Inflammatory macrophage treated with lipopolysaccharide for 4 hours (primary cell): ENCODE results near the gene RTL3.
"Not testable (repeated sequence)": the region's sequence is repeated elsewhere in the genome, so short reads cannot be mapped to it uniquely, and the experiment has no call there.

Experiments used
- DNase-seq: peaks from one replicate; pipeline ENCODE4 v3.0.0-alpha.2; 2020

The RTL3 gene, protein sequence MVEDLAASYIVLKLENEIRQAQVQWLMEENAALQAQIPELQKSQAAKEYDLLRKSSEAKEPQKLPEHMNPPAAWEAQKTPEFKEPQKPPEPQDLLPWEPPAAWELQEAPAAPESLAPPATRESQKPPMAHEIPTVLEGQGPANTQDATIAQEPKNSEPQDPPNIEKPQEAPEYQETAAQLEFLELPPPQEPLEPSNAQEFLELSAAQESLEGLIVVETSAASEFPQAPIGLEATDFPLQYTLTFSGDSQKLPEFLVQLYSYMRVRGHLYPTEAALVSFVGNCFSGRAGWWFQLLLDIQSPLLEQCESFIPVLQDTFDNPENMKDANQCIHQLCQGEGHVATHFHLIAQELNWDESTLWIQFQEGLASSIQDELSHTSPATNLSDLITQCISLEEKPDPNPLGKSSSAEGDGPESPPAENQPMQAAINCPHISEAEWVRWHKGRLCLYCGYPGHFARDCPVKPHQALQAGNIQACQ

DNA sequence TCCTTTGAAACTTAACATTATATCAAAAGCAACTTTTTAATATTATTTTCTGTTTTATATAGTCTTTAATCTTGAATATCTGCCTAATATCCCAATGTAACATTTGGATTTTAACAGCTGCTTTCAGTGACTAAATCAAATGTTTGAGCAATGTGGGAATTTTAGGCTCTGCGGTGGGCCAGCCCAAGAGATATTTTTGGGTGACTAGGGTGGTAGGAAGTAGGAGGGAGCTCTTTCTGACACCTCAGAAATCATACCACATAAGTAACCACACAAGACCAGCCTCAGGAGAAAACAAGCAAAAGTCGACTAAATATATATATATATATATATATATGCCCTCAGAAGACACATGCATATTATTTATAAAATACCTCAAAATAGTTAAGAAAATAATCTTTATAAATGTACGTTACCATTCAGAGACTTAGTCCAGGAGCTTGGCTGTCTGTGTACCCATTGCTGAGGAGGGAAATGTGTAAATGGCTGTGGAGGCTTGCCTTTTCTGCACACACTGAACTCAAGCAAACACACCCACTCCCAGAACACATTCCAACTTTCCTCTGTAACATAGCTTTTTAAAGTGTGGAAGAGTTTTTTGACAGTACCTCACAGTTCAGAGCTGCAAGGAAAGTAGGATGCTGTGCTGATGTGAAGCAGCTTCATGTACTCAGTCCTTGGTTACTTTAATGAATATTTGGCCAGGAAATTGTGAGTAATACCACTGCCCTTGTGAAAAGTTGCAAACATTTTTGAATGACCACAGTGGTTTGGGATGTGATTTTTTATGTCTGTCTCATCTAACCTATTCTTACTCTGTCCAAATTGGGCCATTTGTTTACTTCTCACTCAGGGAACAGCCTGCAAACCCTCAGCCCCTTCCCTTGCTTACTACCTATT is at the start of gene RTL3:
RTL3 (minus strand) TSS at position 484 of the 900 bp plus-strand sequence. CDS start 908 bp downstream, outside the sequence.
- DNase-seq = peak; percentile 61

DNA sequence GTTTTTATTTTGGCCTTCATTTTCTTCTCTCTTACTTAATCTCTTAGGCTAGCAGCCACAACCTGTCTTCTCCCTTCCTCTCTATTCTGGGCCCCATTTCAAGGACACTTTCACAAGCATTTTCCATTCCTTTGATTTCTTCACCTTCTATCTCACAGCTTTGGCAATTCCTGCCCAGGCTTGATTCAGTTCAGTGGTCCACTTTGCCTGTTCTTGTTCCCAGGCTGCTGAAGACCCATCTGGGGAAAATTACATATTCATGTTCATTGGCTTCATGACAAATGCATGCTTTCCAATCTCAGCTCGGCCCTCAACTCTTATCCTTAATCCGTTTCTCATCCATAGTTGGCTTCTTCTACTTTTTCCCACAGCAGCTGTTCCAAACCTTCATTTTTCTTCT is 49.7 kb upstream of the RTL3 start:
- no peak for DNase-seq

DNA sequence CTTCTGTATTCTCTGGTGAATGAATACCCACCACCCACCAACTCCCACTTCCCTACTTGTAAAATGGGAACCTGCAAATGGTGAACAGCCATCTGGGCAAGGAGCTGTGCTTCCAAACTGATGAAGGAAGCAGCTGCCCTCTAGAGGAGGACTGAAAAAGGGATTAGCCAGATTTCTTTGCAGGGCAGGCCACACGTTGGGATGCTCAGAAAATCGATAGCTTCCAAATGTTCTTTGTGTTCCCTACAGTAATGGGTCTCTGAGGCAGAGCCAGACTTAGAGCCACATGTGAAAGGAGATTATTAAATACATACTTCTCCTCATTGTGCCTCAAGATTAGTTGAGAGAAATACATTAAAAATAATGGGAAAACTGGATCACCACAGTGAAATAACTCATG is 49.1 kb upstream of the RTL3 start:
- DNase-seq = peak; percentile 53

DNA sequence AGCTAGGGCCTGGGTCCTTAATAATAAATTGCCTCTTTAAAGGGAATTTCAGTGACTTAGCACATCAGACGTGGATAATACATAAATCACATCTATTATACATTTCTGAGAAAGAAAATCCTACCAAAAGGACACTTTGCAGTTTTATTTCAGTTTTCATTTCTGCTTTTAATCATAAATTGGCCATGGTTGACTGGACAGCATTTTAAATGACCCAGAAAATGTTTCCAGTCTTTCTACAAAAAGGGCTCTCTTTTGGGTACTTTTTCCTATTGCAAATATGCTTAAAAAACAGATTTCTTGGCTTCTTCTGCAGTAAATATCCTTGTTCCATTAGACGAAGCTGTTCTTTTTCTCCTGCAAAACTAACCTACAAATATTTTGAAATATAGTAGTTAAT is 46.9 kb upstream of the RTL3 start:
- DNase-seq = no peak

DNA sequence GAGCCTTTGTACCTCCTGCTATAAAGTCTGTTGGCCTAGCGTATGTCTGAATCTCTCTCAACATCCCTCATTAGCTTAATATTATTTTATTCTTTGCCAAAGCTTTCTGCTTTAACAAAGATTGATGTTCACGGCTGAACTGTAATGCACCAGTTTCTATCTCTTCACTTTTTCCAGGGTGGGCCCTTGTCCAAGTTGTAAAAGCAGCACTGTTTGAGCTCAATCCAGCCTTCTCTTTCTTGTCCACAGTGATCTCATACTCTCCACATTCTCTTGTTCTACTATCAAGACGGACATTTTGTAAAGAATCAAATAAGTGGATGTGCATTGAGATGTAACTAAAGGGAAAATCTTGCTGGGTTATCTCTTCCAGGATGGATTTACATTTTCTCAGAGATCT is 34.4 kb upstream of the RTL3 start:
- DNase-seq = no peak

DNA sequence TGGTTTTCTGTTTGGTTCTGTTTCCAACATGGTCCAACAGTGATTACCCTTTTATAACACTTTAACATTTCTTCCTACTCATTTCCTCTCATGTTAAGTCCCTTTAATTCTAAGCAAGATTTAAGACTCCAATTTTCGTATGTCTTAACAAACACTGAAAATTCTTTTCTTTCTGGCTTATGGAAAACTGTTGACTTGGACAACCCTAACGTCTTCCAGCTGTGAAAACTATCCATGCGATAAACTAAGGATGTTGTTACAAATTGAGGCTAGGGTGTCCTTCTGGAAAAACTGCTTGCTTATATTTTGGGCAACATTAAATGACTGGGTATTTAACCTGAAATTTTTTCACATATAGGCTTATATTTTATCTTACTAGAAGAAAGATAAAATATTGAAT is 33.9 kb upstream of the RTL3 start:
- DNase-seq = no peak

DNA sequence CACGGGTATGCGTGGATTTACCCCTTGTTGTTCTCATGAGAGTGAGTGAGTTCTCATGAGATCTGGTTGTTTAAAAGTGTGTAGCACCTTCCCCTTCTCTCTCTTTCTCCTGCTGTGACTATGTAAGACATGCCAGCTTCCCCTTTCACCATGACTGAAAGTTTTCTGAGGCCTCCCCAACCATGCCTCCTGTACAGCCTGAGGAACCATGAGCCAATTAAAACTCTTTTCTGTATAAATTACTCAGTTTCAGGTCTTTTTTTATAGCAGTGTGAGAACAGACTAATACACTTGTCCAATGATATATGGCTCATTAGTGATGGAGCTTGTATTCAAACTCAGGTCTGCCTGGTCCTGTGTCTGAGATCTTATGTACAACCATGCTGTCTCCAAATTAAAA is 28.5 kb upstream of the RTL3 start:
- no peak for DNase-seq

DNA sequence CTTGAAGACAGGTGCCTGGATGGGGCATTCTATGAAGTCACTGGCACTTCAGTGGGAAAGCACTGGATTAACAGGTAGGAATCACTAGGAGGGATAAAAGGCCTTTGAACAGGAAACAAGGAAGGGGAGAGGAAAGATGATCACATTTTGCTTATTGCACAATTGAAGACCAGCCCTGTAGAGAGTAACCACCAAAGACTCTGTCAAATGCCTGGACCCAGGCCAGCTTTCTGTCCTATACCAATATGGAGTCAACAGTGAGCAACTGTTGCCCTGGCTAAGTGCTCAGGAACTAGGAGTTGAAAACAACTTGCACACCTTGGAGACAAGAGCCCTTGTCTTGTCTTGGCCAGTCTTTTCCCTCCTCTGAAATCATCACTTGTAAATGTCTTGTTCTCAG is 14.1 kb upstream of the RTL3 start:
- no peak for DNase-seq

DNA sequence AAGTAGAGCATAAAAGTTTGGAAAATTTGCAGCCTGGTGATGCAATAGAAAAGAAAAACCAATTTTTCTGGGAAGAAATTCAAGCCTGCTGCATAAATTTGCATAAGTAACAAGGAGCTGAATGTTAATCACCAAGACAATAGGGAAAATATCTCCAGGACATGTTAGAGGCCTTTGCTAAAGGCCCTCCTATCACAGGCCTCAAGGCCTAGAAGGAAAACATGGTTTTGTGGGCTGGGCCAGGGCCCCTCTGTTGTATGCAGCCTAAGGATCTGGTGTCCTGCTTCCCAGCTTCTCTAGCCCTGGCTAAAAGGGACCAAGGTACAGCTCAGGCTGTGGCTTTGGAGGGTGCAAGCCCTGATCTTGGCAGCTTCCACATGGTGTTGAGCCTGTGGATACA is 6.2 kb upstream of the RTL3 start:
- peak; percentile 2 for DNase-seq

DNA sequence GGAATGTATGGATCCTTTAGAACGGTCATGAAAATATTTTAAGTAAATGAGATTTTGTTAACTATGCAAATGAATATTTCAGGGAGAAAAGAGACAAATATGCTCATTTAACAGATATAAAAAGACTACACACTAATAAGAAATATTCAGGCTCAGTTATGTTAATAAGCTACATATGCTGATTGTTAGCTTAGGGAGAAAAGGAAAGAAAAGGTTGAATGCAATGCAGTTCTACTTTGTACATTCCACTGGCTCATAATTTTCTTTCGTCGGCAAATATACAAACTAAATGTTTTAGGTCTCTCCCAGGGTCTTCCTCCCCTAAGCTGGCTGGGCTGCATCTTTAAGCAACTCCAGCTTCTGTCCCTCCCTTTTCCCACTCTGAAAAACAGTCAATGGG is 2.7 kb upstream of the RTL3 start:
- DNase-seq = no peak

DNA sequence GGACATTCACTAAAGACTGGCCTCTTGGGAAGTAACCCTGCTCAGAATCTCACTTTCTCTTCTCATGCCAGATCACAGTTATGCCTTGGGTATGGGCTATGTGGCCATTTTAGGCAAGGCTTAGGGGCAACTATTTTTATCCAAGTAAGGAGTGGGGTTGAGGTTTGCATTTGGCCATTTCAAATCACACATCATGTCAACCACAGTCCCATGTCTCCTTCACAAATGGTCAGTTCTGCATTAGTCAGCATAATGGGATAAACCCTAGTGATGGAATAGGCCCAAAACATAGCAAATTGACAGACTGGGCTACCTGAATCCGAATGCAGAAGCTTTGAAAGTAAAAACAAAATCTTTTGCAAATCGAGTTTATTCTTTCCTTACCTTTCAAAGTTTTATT is 827 bp upstream of the RTL3 start:
- DNase-seq = no peak

DNA sequence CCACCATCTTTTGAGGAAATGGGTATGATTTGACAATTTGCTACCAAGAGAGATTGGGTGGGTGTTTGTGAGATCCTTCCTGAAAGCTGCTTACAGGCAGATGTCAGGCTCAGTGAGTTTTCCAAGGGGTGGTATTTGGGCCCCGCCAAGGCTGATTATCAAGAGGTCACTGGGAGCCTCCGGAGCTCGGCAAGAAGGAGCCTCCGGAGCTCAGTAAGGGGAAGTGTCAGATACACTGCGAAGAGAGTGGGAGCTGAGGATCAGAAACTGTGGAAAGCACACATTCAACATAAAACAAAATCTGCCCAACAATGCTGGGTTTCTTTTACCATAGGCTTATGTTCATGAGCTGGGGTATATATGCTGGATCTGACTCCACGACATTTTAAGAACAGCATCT is 714 bp downstream of the RTL3 start:
- DNase-seq = peak; percentile 35

DNA sequence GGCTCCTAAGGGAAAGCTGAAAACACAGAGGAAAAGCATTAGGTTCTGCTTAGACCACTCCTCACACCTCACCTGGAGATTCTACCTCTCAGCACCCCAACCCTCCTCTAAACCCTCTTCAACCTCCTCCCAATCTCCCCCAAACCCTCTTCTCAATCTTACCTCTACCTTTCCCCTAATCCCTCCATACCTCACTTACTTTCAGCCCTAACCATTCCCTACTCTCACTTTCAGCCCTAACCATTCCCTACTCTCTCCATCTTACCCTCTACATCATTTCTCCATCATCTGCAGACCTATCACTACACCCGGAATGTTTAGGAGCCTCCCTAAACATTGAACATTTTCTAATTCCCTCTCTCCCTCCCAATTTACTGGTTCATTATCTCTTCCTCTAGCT is 3.5 kb downstream of the RTL3 start:
- DNase-seq = no peak

DNA sequence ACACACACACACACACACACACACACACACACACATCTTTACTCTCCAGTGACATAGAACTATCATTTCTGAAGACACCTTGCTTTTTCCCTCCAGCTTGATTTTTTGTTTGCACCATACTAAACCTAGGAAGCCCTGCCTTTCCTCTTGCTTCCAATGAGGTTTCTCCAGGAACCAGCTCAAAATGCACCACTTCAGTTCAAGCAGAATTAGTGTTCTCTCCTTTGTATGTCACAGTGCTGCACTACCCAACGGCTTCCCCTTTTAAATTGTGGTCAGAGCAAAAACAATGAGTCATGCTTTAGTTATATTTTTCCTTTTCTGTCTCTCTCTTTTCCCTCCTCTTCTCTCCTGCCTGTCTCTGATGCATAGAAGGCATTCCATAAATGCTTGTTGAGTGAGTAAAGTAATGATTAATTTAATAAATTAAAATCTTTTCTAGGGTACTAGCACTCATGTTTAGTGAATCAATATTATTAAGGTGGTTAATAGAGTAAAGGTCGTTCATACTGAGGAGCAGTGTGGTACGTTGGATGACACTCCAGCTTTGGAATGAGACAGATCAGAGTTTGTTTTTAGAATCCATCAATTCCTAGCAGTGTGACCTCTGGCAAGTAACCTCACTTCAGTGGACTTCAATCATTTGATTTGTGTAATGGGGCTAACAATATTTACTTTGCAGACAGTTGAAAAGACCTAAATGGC is 5.9 kb downstream of the RTL3 start:
- DNase-seq = peak; percentile 55

DNA sequence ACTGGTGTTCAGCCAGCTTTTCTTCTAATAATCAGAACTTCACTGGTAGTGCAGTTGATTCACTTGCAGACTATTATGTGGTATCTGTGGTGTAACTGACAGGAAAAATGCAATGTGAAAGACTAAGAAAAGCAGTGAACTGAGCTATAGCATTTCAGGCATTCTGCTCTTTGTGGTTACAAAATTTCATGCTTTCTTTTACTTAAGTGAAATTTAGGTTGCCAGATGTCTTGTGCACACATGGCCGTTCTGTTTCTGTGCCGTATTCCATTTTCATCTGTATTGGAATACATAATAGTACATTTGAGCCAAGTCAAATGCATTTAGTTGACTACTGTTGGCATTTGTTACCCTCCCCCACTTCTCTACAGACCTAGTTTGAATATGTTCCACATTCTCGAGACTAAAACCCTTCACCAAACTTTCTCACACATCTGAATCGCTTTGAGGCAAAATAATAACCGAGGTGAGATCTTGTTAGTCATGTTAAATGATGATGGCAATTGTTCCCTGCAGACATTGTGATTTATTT is 8.2 kb downstream of the RTL3 start:
- DNase-seq = no peak

DNA sequence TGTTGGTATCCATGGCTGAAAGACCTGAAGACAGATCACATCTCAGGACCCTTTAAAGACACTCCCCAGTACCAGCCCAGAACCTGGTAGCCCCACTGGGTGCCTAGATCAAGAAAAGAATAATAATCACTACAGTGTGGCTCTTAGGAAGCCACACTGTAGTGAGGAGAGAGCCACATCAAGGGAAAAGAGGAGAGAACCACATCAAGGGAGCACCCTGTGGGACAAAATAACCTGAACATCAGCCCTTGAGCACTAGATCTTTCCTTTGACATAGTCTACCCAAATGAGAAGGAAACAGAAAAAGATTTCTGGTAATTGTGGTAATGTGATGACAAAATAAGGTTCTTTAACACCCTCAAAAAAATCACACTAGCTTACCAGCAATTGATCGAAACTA is 15.3 kb downstream of the RTL3 start:
- DNase-seq = no peak

DNA sequence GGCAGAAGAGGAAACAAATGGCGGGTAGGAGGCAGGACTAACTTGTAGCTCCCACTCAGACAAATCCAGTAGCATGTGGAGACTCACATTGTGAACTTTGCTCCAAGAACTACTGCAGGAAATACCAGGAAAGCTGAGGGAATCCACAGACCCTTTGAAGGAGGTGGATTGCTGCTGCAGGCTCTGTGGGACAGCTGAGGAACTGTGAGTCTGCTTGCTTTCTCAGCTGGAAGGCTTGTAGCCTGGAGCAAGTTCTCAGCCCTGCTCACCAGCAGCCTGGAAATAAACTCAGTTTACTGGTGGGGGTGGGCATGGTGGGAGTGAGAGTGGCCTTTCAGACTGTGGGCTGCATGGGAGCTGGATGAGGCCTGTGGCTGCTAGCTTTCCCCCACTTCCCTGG is 16.0 kb downstream of the RTL3 start:
- DNase-seq = no peak

DNA sequence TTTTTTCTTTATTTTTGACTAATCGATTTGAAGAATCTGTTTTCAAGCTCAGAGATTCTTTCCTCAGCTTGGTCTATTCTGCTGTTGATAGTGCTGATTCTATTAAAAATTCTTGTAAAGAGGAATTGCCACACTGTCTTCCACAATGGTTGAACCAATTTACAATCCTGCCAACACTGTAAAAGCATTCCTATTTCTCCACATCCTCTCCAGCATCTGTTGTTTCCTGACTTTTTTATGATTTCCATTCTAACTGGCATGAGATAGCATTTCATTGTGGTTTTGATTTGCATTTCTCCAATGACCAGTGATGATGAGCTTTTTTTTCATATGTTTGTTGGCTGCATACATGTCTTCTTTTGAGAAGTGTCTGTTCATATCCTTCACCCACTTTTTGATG is 23.0 kb downstream of the RTL3 start:
- DNase-seq = not testable (repeated sequence)

DNA sequence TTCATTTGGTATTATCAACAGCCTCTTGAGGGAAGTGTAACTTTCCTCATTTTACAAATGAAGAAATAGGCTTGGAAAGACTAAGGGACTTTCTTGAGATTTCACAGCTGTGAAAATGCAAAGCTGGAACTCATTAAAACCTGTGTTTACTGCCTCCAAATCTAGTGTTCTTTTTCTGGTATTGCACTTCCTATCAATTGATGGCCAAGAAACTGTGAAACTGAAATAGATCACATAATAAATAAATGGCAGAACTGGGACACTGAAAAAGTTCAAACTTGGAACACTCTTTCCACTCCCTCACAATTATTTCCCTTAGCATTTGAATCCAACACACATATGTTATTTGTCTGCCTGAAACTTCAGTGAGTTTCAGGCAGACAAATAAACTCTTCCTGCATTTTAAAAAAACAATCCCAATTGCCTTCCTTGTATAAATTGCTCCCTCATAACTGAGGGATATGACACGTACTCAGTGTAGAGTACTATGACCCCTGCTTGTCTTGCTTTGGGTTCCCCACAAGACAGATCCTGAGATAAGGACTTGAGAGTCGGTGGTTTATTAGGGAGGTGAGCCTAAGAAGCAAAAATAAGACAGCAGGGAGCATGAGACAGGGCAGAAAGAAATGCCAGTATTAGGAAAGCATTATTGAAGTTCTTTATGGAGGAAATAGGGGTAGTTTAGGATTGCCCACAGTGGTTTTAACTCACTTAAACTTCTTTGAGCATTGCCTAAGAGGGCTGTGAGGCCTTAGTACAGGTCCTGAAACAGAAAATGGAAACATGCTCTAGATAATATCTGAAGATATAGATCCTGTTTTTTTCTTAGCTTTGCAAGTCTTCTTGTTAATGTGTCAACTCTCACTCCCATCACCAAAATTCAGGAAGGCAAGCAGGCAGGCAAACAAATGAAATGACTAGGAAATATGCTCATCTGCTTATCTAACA is 33.9 kb downstream of the RTL3 start:
- peak; percentile 27 for DNase-seq

DNA sequence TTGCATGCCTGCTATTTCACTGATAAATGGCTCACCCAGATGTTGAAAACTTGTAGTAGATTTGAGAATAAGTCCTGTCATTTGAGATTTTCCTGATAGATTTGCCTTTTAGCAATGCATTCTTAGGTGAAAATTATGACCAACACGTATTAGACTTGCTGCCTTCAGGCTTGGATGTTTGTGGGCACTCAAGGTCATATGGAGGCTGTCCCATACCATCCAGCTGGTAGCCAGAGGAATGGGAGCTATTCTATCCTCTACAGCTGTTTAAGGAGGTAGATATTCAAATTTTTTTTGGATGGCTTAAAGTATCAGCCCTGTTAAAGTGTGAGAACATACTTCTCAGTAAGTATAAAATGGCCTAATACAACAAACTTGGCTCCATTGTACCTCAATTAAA is 34.7 kb downstream of the RTL3 start:
- DNase-seq = no peak

DNA sequence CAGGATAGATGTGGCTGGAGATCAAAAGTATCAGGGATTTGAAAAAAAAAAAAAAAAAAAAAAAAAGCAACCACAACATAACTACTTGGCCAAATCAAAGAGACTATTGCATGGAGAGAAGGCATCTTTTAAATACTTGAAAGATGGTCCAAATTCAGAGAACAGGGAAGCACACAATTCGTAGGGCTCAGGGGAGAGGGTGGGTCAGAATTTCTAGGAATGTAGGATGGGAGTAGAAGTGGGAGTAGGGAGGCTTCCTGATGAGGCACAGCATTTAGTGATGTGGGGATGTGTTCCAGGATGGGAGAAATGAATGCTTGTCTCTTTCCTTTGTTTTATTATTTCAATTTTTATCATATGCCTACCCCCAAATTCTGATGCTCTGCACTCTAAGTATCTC is 36.3 kb downstream of the RTL3 start:
- DNase-seq = no peak

DNA sequence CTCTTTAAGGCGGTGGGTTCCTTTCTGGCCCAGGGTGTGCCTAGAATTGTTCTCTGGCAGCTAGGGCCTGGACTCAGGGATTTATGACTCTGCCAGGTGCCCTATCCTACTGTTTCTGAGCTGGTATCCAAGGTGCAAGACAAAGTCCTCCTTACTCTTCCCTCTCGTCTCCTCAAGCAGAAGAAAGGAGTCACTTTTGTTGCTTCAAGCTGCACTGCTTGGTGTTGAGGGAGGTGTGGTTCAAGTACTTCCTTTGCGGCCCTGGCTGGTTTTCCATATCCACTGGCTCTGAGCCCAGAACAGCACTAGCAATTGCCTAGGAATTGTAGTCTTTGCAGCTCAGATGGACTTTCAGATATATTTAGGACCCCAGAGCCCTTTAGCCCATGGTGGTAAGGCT is 39.3 kb downstream of the RTL3 start:
- DNase-seq = no peak
